ENCODE data around the gene RBPMS2. TPM values are rescaled to one million over a fixed set of nuclear protein-coding genes. Genes with fewer than 3 reads are reported as not detected.

Gene RBPMS2
- total RNA-seq, 2 experiments from 2014 or later = not detected

GRCh38 chr15:64779024-64779423 is 3.6 kb upstream of the RBPMS2 start:
- peaks cover 14% of the 10 kb centered on the region for H3K4me1 Mint-ChIP-seq
- no peaks in the 10 kb centered on the region for H3K9me3 Mint-ChIP-seq (ENCODE audit: low read depth)
- CTCF ChIA-PET = interaction anchor here (0.8 to 1.1 kb wide), 3 partner anchors 47 to 345 kb away, joined by 3 to 5 read pairs (median 4); no protein-coding TSS in a partner anchor
- H3K27me3 Mint-ChIP-seq = peaks cover 46% of the 10 kb centered on the region
- ATAC-seq = no peak
- DNase-seq = no peak
- H3K4me3 Mint-ChIP-seq = no peak overlapping the region
- H3K27ac Mint-ChIP-seq = no peak overlapping the region
- no peaks in the 10 kb centered on the region for H3K36me3 Mint-ChIP-seq

GRCh38 chr15:64776402-64776786 is 1.0 kb upstream of the RBPMS2 start:
- Mint-ChIP-seq H3K27ac (no peak overlapping the region), H3K4me3 (peak overlapping the region; percentile 7), H3K9me3 (ENCODE audit: low read depth) (no peaks in the 10 kb centered on the region), H3K4me1 (peaks cover 3% of the 10 kb centered on the region), H3K27me3 (peaks cover 68% of the 10 kb centered on the region), H3K36me3 (no peaks in the 10 kb centered on the region)
- CTCF ChIA-PET = no interaction called here
- ATAC-seq (no peak), DNase-seq (no peak)

GRCh38 chr15:64774629-64775493 is 528 bp downstream of the RBPMS2 start:
- Mint-ChIP-seq H3K4me3 (no peak overlapping the region), H3K27ac (no peak overlapping the region), H3K36me3 (no peaks in the 10 kb centered on the region), H3K27me3 (peaks cover 71% of the 10 kb centered on the region), H3K9me3 (ENCODE audit: low read depth) (no peaks in the 10 kb centered on the region), H3K4me1 (peaks cover 3% of the 10 kb centered on the region)
- peak; percentile 54 for ATAC-seq
- CTCF ChIA-PET = interaction anchor here (1.3 kb wide), 2 partner anchors 35 to 47 kb away, joined by 4 read pairs; no protein-coding TSS in a partner anchor
- DNase-seq = no peak

- Mint-ChIP-seq H3K27ac (no peak overlapping the region), H3K36me3 (no peaks in the 10 kb centered on the region), H3K27me3 (peaks cover 65% of the 10 kb centered on the region), H3K4me1 (peaks cover 3% of the 10 kb centered on the region), H3K4me3 (no peak overlapping the region), H3K9me3 (ENCODE audit: low read depth) (no peaks in the 10 kb centered on the region)
- CTCF ChIA-PET = interaction anchor here (1.3 kb wide), 2 partner anchors 35 to 46 kb away, joined by 4 read pairs; no protein-coding TSS in a partner anchor
- DNase-seq (no peak), ATAC-seq (no peak)
Observed at GRCh38 chr15:64774037-64774628, 1.3 kb downstream of the RBPMS2 start.

- CTCF ChIA-PET = interaction anchor here (1.3 kb wide), 2 partner anchors 36 to 45 kb away, joined by 4 read pairs; no protein-coding TSS in a partner anchor
- H3K4me1 Mint-ChIP-seq = peaks cover 3% of the 10 kb centered on the region
- H3K4me3 Mint-ChIP-seq = no peak overlapping the region
- no peak overlapping the region for H3K27ac Mint-ChIP-seq
- H3K9me3 Mint-ChIP-seq (ENCODE audit: low read depth) = no peaks in the 10 kb centered on the region
- no peak for DNase-seq
- H3K36me3 Mint-ChIP-seq = no peaks in the 10 kb centered on the region
- H3K27me3 Mint-ChIP-seq = peaks cover 60% of the 10 kb centered on the region
- no peak for ATAC-seq
Observed at GRCh38 chr15:64773606-64774005, 1.8 kb downstream of the RBPMS2 start.

- CTCF ChIA-PET = no interaction called here
- H3K27ac Mint-ChIP-seq = no peak overlapping the region
- peaks cover 5% of the 10 kb centered on the region for H3K4me1 Mint-ChIP-seq
- H3K4me3 Mint-ChIP-seq = no peak overlapping the region
- no peaks in the 10 kb centered on the region for H3K36me3 Mint-ChIP-seq
- H3K9me3 Mint-ChIP-seq (ENCODE audit: low read depth) = no peaks in the 10 kb centered on the region
- ATAC-seq (no peak), DNase-seq (no peak)
- H3K27me3 Mint-ChIP-seq = peaks cover 55% of the 10 kb centered on the region
Observed at GRCh38 chr15:64772964-64773363, 2.4 kb downstream of the RBPMS2 start.

GRCh38 chr15:64772488-64772887 is 2.9 kb downstream of the RBPMS2 start:
- Mint-ChIP-seq H3K36me3 (no peaks in the 10 kb centered on the region), H3K9me3 (ENCODE audit: low read depth) (no peaks in the 10 kb centered on the region), H3K4me1 (peaks cover 8% of the 10 kb centered on the region), H3K27me3 (peaks cover 50% of the 10 kb centered on the region), H3K4me3 (no peak overlapping the region), H3K27ac (no peak overlapping the region)
- DNase-seq (no peak), ATAC-seq (no peak)
- CTCF ChIA-PET = no interaction called here

- CTCF ChIA-PET = no interaction called here
- Mint-ChIP-seq H3K27ac (no peak overlapping the region), H3K9me3 (ENCODE audit: low read depth) (no peaks in the 10 kb centered on the region), H3K36me3 (no peaks in the 10 kb centered on the region), H3K4me3 (no peak overlapping the region), H3K27me3 (peaks cover 31% of the 10 kb centered on the region), H3K4me1 (peaks cover 6% of the 10 kb centered on the region)
- ATAC-seq = no peak
- DNase-seq = no peak
Observed at GRCh38 chr15:64770626-64771025, 4.8 kb downstream of the RBPMS2 start.

GRCh38 chr15:64767203-64767602 is 8.2 kb downstream of the RBPMS2 start:
- Mint-ChIP-seq H3K4me3 (no peak overlapping the region), H3K9me3 (ENCODE audit: low read depth) (no peaks in the 10 kb centered on the region), H3K4me1 (peaks cover 4% of the 10 kb centered on the region), H3K36me3 (no peaks in the 10 kb centered on the region), H3K27me3 (peaks cover 8% of the 10 kb centered on the region), H3K27ac (no peak overlapping the region)
- no peak for ATAC-seq
- CTCF ChIA-PET = interaction anchor here (0.9 to 1.2 kb wide), 2 partner anchors 39 to 44 kb away, joined by 5 read pairs; no protein-coding TSS in a partner anchor
- DNase-seq = no peak

GRCh38 chr15:64766058-64766457 is 9.3 kb downstream of the RBPMS2 start:
- no peak for ATAC-seq
- H3K4me3 Mint-ChIP-seq = no peak overlapping the region

GRCh38 chr15:64763874-64764273 is 11.5 kb downstream of the RBPMS2 start:
- Mint-ChIP-seq H3K27ac (no peak overlapping the region), H3K27me3 (no peaks in the 10 kb centered on the region), H3K9me3 (ENCODE audit: low read depth) (no peaks in the 10 kb centered on the region), H3K36me3 (no peaks in the 10 kb centered on the region), H3K4me3 (no peak overlapping the region), H3K4me1 (peaks cover 4% of the 10 kb centered on the region)
- ATAC-seq (no peak), DNase-seq (no peak)
- CTCF ChIA-PET = interaction anchor here (0.6 to 1.8 kb wide), 3 partner anchors 33 to 1315 kb away, joined by 3 to 4 read pairs (median 4); no protein-coding TSS in a partner anchor

More at GRCh38 chr15:64766058-64766457, 9.3 kb downstream of the RBPMS2 start:
- no peak overlapping the region for H3K27ac Mint-ChIP-seq
- peaks cover 4% of the 10 kb centered on the region for H3K4me1 Mint-ChIP-seq
- H3K9me3 Mint-ChIP-seq (ENCODE audit: low read depth) = no peaks in the 10 kb centered on the region
- no peak for DNase-seq
- CTCF ChIA-PET = interaction anchor here (0.9 kb wide), 1 partner anchor 43 kb away, joined by 3 read pairs; no protein-coding TSS in a partner anchor
- H3K36me3 Mint-ChIP-seq = no peaks in the 10 kb centered on the region
- peaks cover 5% of the 10 kb centered on the region for H3K27me3 Mint-ChIP-seq

GRCh38 chr15:64763462-64763861 is 11.9 kb downstream of the RBPMS2 start:
- Mint-ChIP-seq H3K4me3 (no peak overlapping the region), H3K9me3 (ENCODE audit: low read depth) (no peaks in the 10 kb centered on the region), H3K27me3 (no peaks in the 10 kb centered on the region), H3K4me1 (peaks cover 4% of the 10 kb centered on the region), H3K36me3 (no peaks in the 10 kb centered on the region), H3K27ac (no peak overlapping the region)
- CTCF ChIA-PET = interaction anchor here (0.6 to 1.8 kb wide), 3 partner anchors 32 to 1315 kb away, joined by 3 to 4 read pairs (median 4); no protein-coding TSS in a partner anchor
- DNase-seq = no peak
- ATAC-seq = no peak

- no peaks in the 10 kb centered on the region for H3K9me3 Mint-ChIP-seq (ENCODE audit: low read depth)
- no peak overlapping the region for H3K4me3 Mint-ChIP-seq
- H3K27me3 Mint-ChIP-seq = no peaks in the 10 kb centered on the region
- DNase-seq (no peak), ATAC-seq (no peak)
- H3K36me3 Mint-ChIP-seq = no peaks in the 10 kb centered on the region
- H3K27ac Mint-ChIP-seq = no peak overlapping the region
- H3K4me1 Mint-ChIP-seq = peaks cover 3% of the 10 kb centered on the region
- CTCF ChIA-PET = interaction anchor here (1.8 kb wide), 1 partner anchor 143 kb away, joined by 4 read pairs; no protein-coding TSS in a partner anchor
Observed at GRCh38 chr15:64763021-64763420, 12.4 kb downstream of the RBPMS2 start.
